HUES6 (cell line): Measurements from ENCODE around the gene EDDM13.
A peak's percentile ranks its signal among the peaks of the same experiment; 100 is the strongest.

ENCODE experiments used
- H3K27ac ChIP-seq: 2 replicates; pipeline ENCODE4 v1.7.0; 2013; ENCODE audit warnings: low read depth, mild to moderate bottlenecking, low read length, inconsistent platforms
- H3K27me3 ChIP-seq: 2 replicates; pipeline ENCODE4 v1.6.1; 2013; ENCODE audit warnings: low read length; ENCODE audit not compliant: control insufficient read depth, insufficient read depth
- H3K36me3 ChIP-seq: 2 replicates; pipeline ENCODE4 v1.6.1; 2013; ENCODE audit warnings: low read length; ENCODE audit not compliant: control insufficient read depth, insufficient read depth
- H3K4me1 ChIP-seq: 2 replicates; pipeline ENCODE4 v1.6.1; 2013; ENCODE audit warnings: low read length; ENCODE audit not compliant: control insufficient read depth, insufficient read depth
- H3K4me3 ChIP-seq: 2 replicates; pipeline ENCODE4 v1.5.1; 2013; ENCODE audit warnings: low read depth, low read length
- H3K9ac ChIP-seq: one replicate; pipeline ENCODE4 v1.6.1; 2013; ENCODE audit warnings: mild to moderate bottlenecking, low read length
- H3K9me3 ChIP-seq: 2 replicates; pipeline ENCODE4 v1.6.1; 2013; ENCODE audit warnings: low read depth, low read length; ENCODE audit not compliant: control insufficient read depth, insufficient read depth

EDDM13 gene

GRCh38 chr19:56310462-56310861 is 37.9 kb downstream of the EDDM13 start:
- no peaks in the 10 kb centered on the region for H3K27me3 ChIP-seq
- no peak overlapping the region for H3K27ac ChIP-seq
- no peak overlapping the region for H3K4me3 ChIP-seq
- peaks cover 2% of the 10 kb centered on the region; the same call in 1 of the 2 replicates for H3K36me3 ChIP-seq
- H3K9me3 ChIP-seq, result no peaks in the 10 kb centered on the region; the same call in 1 of the 2 replicates
- H3K4me1 ChIP-seq, result peaks cover 1% of the 10 kb centered on the region; the same call in 1 of the 2 replicates
- H3K9ac ChIP-seq, result no peak overlapping the region

GRCh38 chr19:56312342-56312741 is 39.8 kb downstream of the EDDM13 start:
- Histone ChIP-seq H3K36me3 (peaks cover 2% of the 10 kb centered on the region; the same call in 1 of the 2 replicates), H3K27me3 (no peaks in the 10 kb centered on the region), H3K27ac (no peak overlapping the region), H3K9me3 (no peaks in the 10 kb centered on the region; the same call in 1 of the 2 replicates), H3K9ac (no peak overlapping the region), H3K4me1 (peaks cover 5% of the 10 kb centered on the region; the same call in 1 of the 2 replicates), H3K4me3 (no peak overlapping the region)

GRCh38 chr19:56312787-56313657 is 40.5 kb downstream of the EDDM13 start:
- peak overlapping the region; percentile 95; the same call in 1 of the 2 replicates for H3K4me3 ChIP-seq

GRCh38 chr19:56314018-56314380 is 41.5 kb downstream of the EDDM13 start:
- Histone ChIP-seq H3K4me1 (peaks cover 5% of the 10 kb centered on the region; the same call in 1 of the 2 replicates), H3K27ac (no peak overlapping the region; the same call in 1 of the 2 replicates), H3K36me3 (peaks cover 2% of the 10 kb centered on the region; the same call in 1 of the 2 replicates), H3K27me3 (no peaks in the 10 kb centered on the region), H3K9ac (peak overlapping the region; percentile 69), H3K4me3 (peak overlapping the region; percentile 95), H3K9me3 (no peaks in the 10 kb centered on the region; the same call in 1 of the 2 replicates)

More at GRCh38 chr19:56312787-56313657, 40.5 kb downstream of the EDDM13 start:
- no peaks in the 10 kb centered on the region; the same call in 1 of the 2 replicates for H3K9me3 ChIP-seq
- peaks cover 5% of the 10 kb centered on the region; the same call in 1 of the 2 replicates for H3K4me1 ChIP-seq
- H3K27ac ChIP-seq, result no peak overlapping the region
- H3K27me3 ChIP-seq, result no peaks in the 10 kb centered on the region
- H3K9ac ChIP-seq, result no peak overlapping the region
- H3K36me3 ChIP-seq, result peaks cover 2% of the 10 kb centered on the region; the same call in 1 of the 2 replicates

- Histone ChIP-seq H3K27me3 (no peaks in the 10 kb centered on the region), H3K4me3 (peak within 1 kb of the TSS; percentile 95), H3K9ac (peak within 1 kb of the TSS; percentile 89), H3K4me1 (peaks cover 5% of the 10 kb centered on the region; the same call in 1 of the 2 replicates), H3K27ac (peak within 1 kb of the TSS; percentile 88), H3K36me3 (peaks cover 2% of the 10 kb centered on the region; the same call in 1 of the 2 replicates), H3K9me3 (no peaks in the 10 kb centered on the region; the same call in 1 of the 2 replicates)
Measured at GRCh38 chr19:56314381-56315076, 42.0 kb downstream of the EDDM13 start, which contains the start of gene ZSCAN5A. TSS of gene ZSCAN5A (minus strand) at chr19:56314839. CDS start at chr19:56225046, 89,793 bp downstream.

- H3K9ac ChIP-seq, result peak overlapping the region; percentile 89
- peaks cover 2% of the 10 kb centered on the region; the same call in 1 of the 2 replicates for H3K36me3 ChIP-seq
- no peaks in the 10 kb centered on the region for H3K27me3 ChIP-seq
- no peaks in the 10 kb centered on the region; the same call in 1 of the 2 replicates for H3K9me3 ChIP-seq
- H3K27ac ChIP-seq, result peak overlapping the region; percentile 88
- H3K4me3 ChIP-seq, result peak overlapping the region; percentile 95
- H3K4me1 ChIP-seq, result peaks cover 5% of the 10 kb centered on the region; the same call in 1 of the 2 replicates
Measured at GRCh38 chr19:56315077-56315828, 42.7 kb downstream of the EDDM13 start.

- Histone ChIP-seq H3K4me3 (no peak overlapping the region), H3K36me3 (peaks cover 2% of the 10 kb centered on the region; the same call in 1 of the 2 replicates)
Measured at GRCh38 chr19:56316728-56317127, 44.2 kb downstream of the EDDM13 start.

GRCh38 chr19:56317749-56318148 is 45.2 kb downstream of the EDDM13 start:
- Histone ChIP-seq H3K4me3 (no peak overlapping the region), H3K27ac (no peak overlapping the region), H3K4me1 (peaks cover 5% of the 10 kb centered on the region; the same call in 1 of the 2 replicates), H3K27me3 (0 out of 2 replicates have a peak, but pooled peaks cover 2% of the 10 kb centered on the region), H3K36me3 (peaks cover under 1% of the 10 kb centered on the region; the same call in 1 of the 2 replicates), H3K9ac (no peak overlapping the region), H3K9me3 (no peaks in the 10 kb centered on the region)

More at GRCh38 chr19:56316728-56317127, 44.2 kb downstream of the EDDM13 start:
- Histone ChIP-seq H3K4me1 (peaks cover 5% of the 10 kb centered on the region; the same call in 1 of the 2 replicates), H3K27me3 (0 out of 2 replicates have a peak, but pooled peaks cover 2% of the 10 kb centered on the region), H3K9me3 (no peaks in the 10 kb centered on the region), H3K9ac (no peak overlapping the region), H3K27ac (no peak overlapping the region)

- peaks cover 5% of the 10 kb centered on the region; the same call in 1 of the 2 replicates for H3K4me1 ChIP-seq
- H3K9ac ChIP-seq, result no peak overlapping the region
- H3K4me3 ChIP-seq, result no peak overlapping the region
- H3K36me3 ChIP-seq, result no peaks in the 10 kb centered on the region
- 0 out of 2 replicates have a peak, but pooled peaks cover 2% of the 10 kb centered on the region for H3K27me3 ChIP-seq
- H3K27ac ChIP-seq, result no peak overlapping the region
- no peaks in the 10 kb centered on the region for H3K9me3 ChIP-seq
Measured at GRCh38 chr19:56319991-56320390, 47.4 kb downstream of the EDDM13 start.
